Central memory CD8-positive, alpha-beta T cell (primary cell): ENCODE measurements around the gene EEFSEC.

Experiments
- ATAC-seq: fragments of 150-1000 bp; cut with Tn5 transposase; replicated peaks from 2 replicates; pipeline ENCODE4 v1.10.0; 2022; ENCODE audit warnings: mild to moderate bottlenecking, moderate FRiP score, moderate number of reproducible peaks; ENCODE audit not compliant: poor library complexity, severe bottlenecking; ENCODE audit errors: extremely low read depth
- DNase-seq, 2 donors: peaks; one replicate each; pipeline ENCODE4 v3.0.0; 2021; ENCODE audit warnings: low spot score in 2 of 2
- H3K27ac Mint-ChIP-seq: one replicate; pipeline ENCODE4 v1.8.0; 2022; ENCODE audit warnings: low read depth, mild to moderate bottlenecking, moderate library complexity, mixed read lengths
- H3K27me3 Mint-ChIP-seq: one replicate; pipeline ENCODE4 v1.8.0; 2022; ENCODE audit warnings: mixed read lengths
- H3K36me3 Mint-ChIP-seq: one replicate; pipeline ENCODE4 v1.8.0; 2022; ENCODE audit warnings: mild to moderate bottlenecking, moderate library complexity, mixed read lengths; ENCODE audit not compliant: insufficient read depth
- H3K4me1 Mint-ChIP-seq: one replicate; pipeline ENCODE4 v1.8.0; 2022; ENCODE audit warnings: mixed read lengths
- H3K4me3 Mint-ChIP-seq: one replicate; pipeline ENCODE4 v1.8.0; 2022; ENCODE audit warnings: mild to moderate bottlenecking, moderate library complexity, mixed read lengths
- H3K9me3 Mint-ChIP-seq: one replicate; pipeline ENCODE4 v1.8.0; 2022; ENCODE audit warnings: mixed read lengths

EEFSEC gene

GRCh38 chr3:128310286-128311058, 157.2 kb downstream of the EEFSEC start:
- Mint-ChIP-seq H3K27ac (no peak overlapping the region), H3K36me3 (peaks cover 3% of the 10 kb centered on the region), H3K4me3 (no peak overlapping the region), H3K27me3 (no peaks in the 10 kb centered on the region), H3K4me1 (peaks cover 20% of the 10 kb centered on the region), H3K9me3 (no peaks in the 10 kb centered on the region)
- DNase-seq: peak in 1 of 2 donors; percentile 7
- no peak for ATAC-seq

GRCh38 chr3:128311441-128311844, 158.2 kb downstream of the EEFSEC start:
- H3K27ac Mint-ChIP-seq: no peak overlapping the region
- H3K4me1 Mint-ChIP-seq: peaks cover 25% of the 10 kb centered on the region
- DNase-seq (peak in 1 of 2 donors; percentile 6), ATAC-seq (no peak)
- no peaks in the 10 kb centered on the region for H3K27me3 Mint-ChIP-seq
- H3K36me3 Mint-ChIP-seq: peaks cover 3% of the 10 kb centered on the region
- H3K4me3 Mint-ChIP-seq: no peak overlapping the region
- H3K9me3 Mint-ChIP-seq: no peaks in the 10 kb centered on the region

- H3K9me3 Mint-ChIP-seq: no peaks in the 10 kb centered on the region
- no peak overlapping the region for H3K4me3 Mint-ChIP-seq
- peaks cover 26% of the 10 kb centered on the region for H3K4me1 Mint-ChIP-seq
- H3K36me3 Mint-ChIP-seq: peaks cover 3% of the 10 kb centered on the region
- ATAC-seq: no peak
- no peak overlapping the region for H3K27ac Mint-ChIP-seq
- H3K27me3 Mint-ChIP-seq: no peaks in the 10 kb centered on the region
- DNase-seq: peak; percentile 6
These were observed 159.0 kb downstream of the EEFSEC start for GRCh38 chr3:128312271-128312670.

GRCh38 chr3:128313071-128313725, 159.9 kb downstream of the EEFSEC start:
- Mint-ChIP-seq H3K4me1 (peaks cover 26% of the 10 kb centered on the region), H3K27me3 (no peaks in the 10 kb centered on the region), H3K9me3 (no peaks in the 10 kb centered on the region), H3K4me3 (no peak overlapping the region), H3K27ac (no peak overlapping the region), H3K36me3 (peaks cover 4% of the 10 kb centered on the region)
- DNase-seq (peak in 1 of 2 donors; percentile 8), ATAC-seq (no peak)

GRCh38 chr3:128313935-128314334, 160.7 kb downstream of the EEFSEC start:
- H3K27ac Mint-ChIP-seq: no peak overlapping the region
- peaks cover 21% of the 10 kb centered on the region for H3K4me1 Mint-ChIP-seq
- no peaks in the 10 kb centered on the region for H3K27me3 Mint-ChIP-seq

GRCh38 chr3:128315313-128315712, 162.0 kb downstream of the EEFSEC start:
- Mint-ChIP-seq H3K36me3 (peaks cover 3% of the 10 kb centered on the region), H3K27ac (no peak overlapping the region), H3K4me1 (peaks cover 21% of the 10 kb centered on the region), H3K27me3 (no peaks in the 10 kb centered on the region), H3K4me3 (no peak overlapping the region), H3K9me3 (no peaks in the 10 kb centered on the region)
- no peak for DNase-seq
- no peak for ATAC-seq

More at GRCh38 chr3:128313935-128314334, 160.7 kb downstream of the EEFSEC start:
- peaks cover 4% of the 10 kb centered on the region for H3K36me3 Mint-ChIP-seq
- H3K4me3 Mint-ChIP-seq: no peak overlapping the region
- DNase-seq: no peak
- no peaks in the 10 kb centered on the region for H3K9me3 Mint-ChIP-seq
- ATAC-seq: no peak

GRCh38 chr3:128316481-128316891, 163.2 kb downstream of the EEFSEC start:
- H3K4me1 Mint-ChIP-seq: peaks cover 24% of the 10 kb centered on the region
- no peaks in the 10 kb centered on the region for H3K27me3 Mint-ChIP-seq
- peak overlapping the region; percentile 5 for H3K27ac Mint-ChIP-seq
- H3K36me3 Mint-ChIP-seq: peaks cover 4% of the 10 kb centered on the region
- ATAC-seq (peak; percentile 93), DNase-seq (peak; percentile 15 to 46)
- no peaks in the 10 kb centered on the region for H3K9me3 Mint-ChIP-seq
- H3K4me3 Mint-ChIP-seq: peak overlapping the region; percentile 40

- H3K9me3 Mint-ChIP-seq: no peaks in the 10 kb centered on the region
- peaks cover 4% of the 10 kb centered on the region for H3K36me3 Mint-ChIP-seq
- peak overlapping the region; percentile 5 for H3K27ac Mint-ChIP-seq
- H3K27me3 Mint-ChIP-seq: no peaks in the 10 kb centered on the region
- no peak overlapping the region for H3K4me3 Mint-ChIP-seq
- ATAC-seq: no peak
- no peak for DNase-seq
- peaks cover 24% of the 10 kb centered on the region for H3K4me1 Mint-ChIP-seq
These were observed 163.9 kb downstream of the EEFSEC start for GRCh38 chr3:128317101-128317697.

GRCh38 chr3:128317698-128318231, 164.5 kb downstream of the EEFSEC start:
- no peak for ATAC-seq
- H3K4me1 Mint-ChIP-seq: peaks cover 24% of the 10 kb centered on the region
- no peak overlapping the region for H3K27ac Mint-ChIP-seq

GRCh38 chr3:128318275-128318941, 165.1 kb downstream of the EEFSEC start:
- Mint-ChIP-seq H3K27ac (no peak overlapping the region), H3K27me3 (no peaks in the 10 kb centered on the region), H3K4me3 (no peak overlapping the region), H3K9me3 (no peaks in the 10 kb centered on the region), H3K4me1 (peaks cover 24% of the 10 kb centered on the region), H3K36me3 (peaks cover 4% of the 10 kb centered on the region)
- no peak for DNase-seq
- no peak for ATAC-seq

More at GRCh38 chr3:128317698-128318231, 164.5 kb downstream of the EEFSEC start:
- Mint-ChIP-seq H3K36me3 (peaks cover 4% of the 10 kb centered on the region), H3K27me3 (no peaks in the 10 kb centered on the region), H3K4me3 (no peak overlapping the region), H3K9me3 (no peaks in the 10 kb centered on the region)
- DNase-seq: no peak

- DNase-seq: no peak
- H3K27me3 Mint-ChIP-seq: no peaks in the 10 kb centered on the region
- no peak overlapping the region for H3K27ac Mint-ChIP-seq
- peaks cover 24% of the 10 kb centered on the region for H3K4me1 Mint-ChIP-seq
- no peak overlapping the region for H3K4me3 Mint-ChIP-seq
- ATAC-seq: no peak
- H3K36me3 Mint-ChIP-seq: peaks cover 4% of the 10 kb centered on the region
- no peaks in the 10 kb centered on the region for H3K9me3 Mint-ChIP-seq
These were observed 165.8 kb downstream of the EEFSEC start for GRCh38 chr3:128319107-128319506.

- no peaks in the 10 kb centered on the region for H3K9me3 Mint-ChIP-seq
- H3K27me3 Mint-ChIP-seq: no peaks in the 10 kb centered on the region
- peaks cover 6% of the 10 kb centered on the region for H3K36me3 Mint-ChIP-seq
- no peak overlapping the region for H3K4me3 Mint-ChIP-seq
- no peak for ATAC-seq
- H3K27ac Mint-ChIP-seq: no peak overlapping the region
- DNase-seq: no peak
- H3K4me1 Mint-ChIP-seq: peaks cover 21% of the 10 kb centered on the region
These were observed 166.5 kb downstream of the EEFSEC start for GRCh38 chr3:128319741-128320141.
